Activated T-helper 17 cell treated with anti-CD3 and anti-CD28 coated beads, Interleukin-2, amount 50 U/mL, for 72 hours (primary cell): ENCODE data around the gene FCRL5. TPM values are rescaled to one million over a fixed set of nuclear protein-coding genes. Genes with fewer than 3 reads are reported as not detected.
"Not testable (repeated sequence)": the region's sequence is repeated elsewhere in the genome, so short reads cannot be mapped to it uniquely, and the experiment has no call there.

Experiments
- ATAC-seq: fragments of 150-1000 bp; cut with Tn5 transposase; replicated peaks from 2 replicates; pipeline ENCODE4 v1.10.0; 2021; ENCODE audit warnings: mild to moderate bottlenecking, moderate library complexity
- H3K27ac Mint-ChIP-seq: one replicate; pipeline ENCODE4 v1.8.0; 2022; ENCODE audit warnings: mixed read lengths
- H3K27me3 Mint-ChIP-seq: one replicate; pipeline ENCODE4 v1.8.0; 2022; ENCODE audit warnings: mixed read lengths
- H3K36me3 Mint-ChIP-seq: one replicate; pipeline ENCODE4 v1.8.0; 2022; ENCODE audit warnings: low read depth, mild to moderate bottlenecking, mixed read lengths
- H3K4me1 Mint-ChIP-seq: one replicate; pipeline ENCODE4 v1.8.0; 2022; ENCODE audit warnings: mixed read lengths
- H3K4me3 Mint-ChIP-seq: one replicate; pipeline ENCODE4 v1.8.0; 2022; ENCODE audit warnings: mild to moderate bottlenecking, mixed read lengths
- H3K9me3 Mint-ChIP-seq: one replicate; pipeline ENCODE4 v1.8.0; 2022; ENCODE audit warnings: mixed read lengths
- total RNA-seq, 2 donors: library from RNA; stranded (reverse); gene quantifications; one replicate each; pipeline ENCODE4 v1.2.3, GENCODE V29; 2022

The FCRL5 gene
- total RNA-seq, 2 donors from 2014 or later: not detected

DNA sequence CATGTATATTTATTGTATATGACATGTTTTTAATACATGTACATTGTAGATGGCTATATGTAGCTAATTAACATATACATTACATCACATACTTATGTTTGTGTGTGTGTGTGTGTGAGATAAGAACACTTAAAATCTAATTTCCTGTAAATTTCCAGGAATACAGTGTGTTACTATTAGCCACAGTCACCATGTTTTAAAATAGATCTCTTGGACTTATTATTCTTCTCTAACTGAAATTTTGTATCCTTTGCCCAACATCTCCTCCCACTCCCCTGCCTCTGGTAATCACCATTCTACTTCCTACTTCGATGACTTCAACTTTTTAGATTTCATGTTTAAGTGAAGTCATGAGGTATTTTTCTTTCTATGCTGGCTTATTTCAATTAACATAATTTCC, 64.8 kb downstream of the FCRL5 start:
- Mint-ChIP-seq H3K4me1 (no peaks in the 10 kb centered on the region), H3K36me3 (no peaks in the 10 kb centered on the region), H3K27ac (no peak overlapping the region), H3K9me3 (no peaks in the 10 kb centered on the region), H3K4me3 (no peak overlapping the region), H3K27me3 (peaks cover 17% of the 10 kb centered on the region)
- ATAC-seq: no peak

GRCh38 chr1:157487096-157487495, 65.2 kb downstream of the FCRL5 start:
- H3K27me3 Mint-ChIP-seq: peaks cover 15% of the 10 kb centered on the region
- H3K27ac Mint-ChIP-seq: no peak overlapping the region
- no peak for ATAC-seq
- no peak overlapping the region for H3K4me3 Mint-ChIP-seq
- H3K9me3 Mint-ChIP-seq: no peaks in the 10 kb centered on the region
- H3K4me1 Mint-ChIP-seq: no peaks in the 10 kb centered on the region
- H3K36me3 Mint-ChIP-seq: no peaks in the 10 kb centered on the region

DNA sequence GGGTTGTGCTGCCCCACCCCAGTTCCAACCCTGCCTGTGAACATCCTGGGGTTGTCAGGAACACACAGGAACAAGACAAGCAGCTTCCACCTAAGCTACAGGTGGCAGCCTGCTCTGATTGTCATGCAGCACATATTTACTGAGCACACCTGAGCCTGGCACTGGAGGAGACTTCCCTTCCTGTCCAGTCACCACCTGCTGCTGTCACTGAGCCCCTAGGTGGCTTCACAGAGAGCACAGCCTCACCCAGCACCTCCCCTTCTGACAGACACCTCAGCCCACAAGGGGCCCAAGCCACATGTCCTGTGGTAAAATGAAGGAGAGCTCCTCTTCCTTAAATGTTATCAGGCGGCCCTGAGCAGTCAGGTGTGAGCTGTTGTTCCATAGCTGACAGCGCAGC, 65.9 kb downstream of the FCRL5 start:
- H3K27me3 Mint-ChIP-seq: peaks cover 12% of the 10 kb centered on the region
- H3K9me3 Mint-ChIP-seq, H3K4me3 Mint-ChIP-seq, H3K4me1 Mint-ChIP-seq, H3K36me3 Mint-ChIP-seq, ATAC-seq, H3K27ac Mint-ChIP-seq: not testable (repeated sequence)

- Mint-ChIP-seq H3K4me3 (no peak overlapping the region), H3K27me3 (peaks cover 9% of the 10 kb centered on the region), H3K27ac (no peak overlapping the region), H3K36me3 (no peaks in the 10 kb centered on the region), H3K4me1 (no peaks in the 10 kb centered on the region), H3K9me3 (no peaks in the 10 kb centered on the region)
- ATAC-seq: no peak
These were observed 66.5 kb downstream of the FCRL5 start for GRCh38 chr1:157485793-157486192.

DNA sequence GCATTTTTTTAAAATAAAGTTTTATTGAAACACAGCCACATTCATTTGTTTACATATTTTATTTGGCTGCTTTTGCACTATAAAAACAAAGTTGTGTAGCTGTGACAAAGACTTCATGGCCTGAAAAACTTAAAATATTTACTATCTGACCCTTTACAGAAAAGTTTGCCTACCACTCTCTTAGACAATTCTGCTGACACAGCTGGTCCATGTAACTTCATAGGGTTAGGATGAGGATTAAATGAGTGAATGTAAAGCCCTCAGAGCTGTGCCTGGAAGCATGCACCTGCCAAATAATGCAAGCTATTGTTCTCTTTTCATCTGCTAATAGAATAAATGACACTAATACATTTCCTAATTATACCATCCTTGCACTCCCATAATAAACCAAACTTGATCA, 67.7 kb downstream of the FCRL5 start:
- no peak for ATAC-seq
- Mint-ChIP-seq H3K4me3 (no peak overlapping the region), H3K36me3 (no peaks in the 10 kb centered on the region), H3K9me3 (no peaks in the 10 kb centered on the region), H3K4me1 (no peaks in the 10 kb centered on the region), H3K27me3 (peaks cover 9% of the 10 kb centered on the region), H3K27ac (no peak overlapping the region)

GRCh38 chr1:157483635-157484034, 68.7 kb downstream of the FCRL5 start:
- ATAC-seq: no peak

DNA sequence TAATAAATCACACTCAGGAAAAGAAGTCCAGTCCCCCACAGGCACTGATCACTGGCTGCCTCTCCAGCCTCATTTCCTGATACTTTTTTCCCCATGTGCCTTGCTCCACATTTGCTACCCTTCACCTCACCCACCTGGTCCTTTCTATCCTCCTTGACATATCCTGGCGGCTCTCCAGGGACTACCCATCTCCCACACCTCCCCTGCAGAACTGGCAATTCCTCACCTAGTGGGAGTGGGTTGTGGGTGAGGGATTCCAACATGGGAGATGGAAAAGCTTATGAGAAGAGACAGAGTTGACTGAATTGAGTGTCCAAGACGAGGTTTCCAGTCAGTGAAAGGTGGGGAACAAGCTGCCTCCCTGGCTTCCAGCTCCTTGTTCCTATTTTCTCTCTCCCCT, 69.6 kb downstream of the FCRL5 start:
- Mint-ChIP-seq H3K9me3 (peaks cover 6% of the 10 kb centered on the region), H3K4me1 (no peaks in the 10 kb centered on the region), H3K4me3 (no peak overlapping the region), H3K36me3 (no peaks in the 10 kb centered on the region), H3K27me3 (peaks cover 6% of the 10 kb centered on the region), H3K27ac (no peak overlapping the region)
- ATAC-seq: no peak

More at GRCh38 chr1:157483635-157484034, 68.7 kb downstream of the FCRL5 start:
- H3K27me3 Mint-ChIP-seq: peaks cover 9% of the 10 kb centered on the region
- H3K9me3 Mint-ChIP-seq: no peaks in the 10 kb centered on the region
- no peaks in the 10 kb centered on the region for H3K4me1 Mint-ChIP-seq
- no peak overlapping the region for H3K4me3 Mint-ChIP-seq
- H3K36me3 Mint-ChIP-seq: no peaks in the 10 kb centered on the region
- no peak overlapping the region for H3K27ac Mint-ChIP-seq

GRCh38 chr1:157482174-157482573, 70.1 kb downstream of the FCRL5 start:
- ATAC-seq: no peak
- H3K4me3 Mint-ChIP-seq: no peak overlapping the region
- no peak overlapping the region for H3K27ac Mint-ChIP-seq
- no peaks in the 10 kb centered on the region for H3K4me1 Mint-ChIP-seq
- peaks cover 8% of the 10 kb centered on the region for H3K27me3 Mint-ChIP-seq
- no peaks in the 10 kb centered on the region for H3K36me3 Mint-ChIP-seq
- H3K9me3 Mint-ChIP-seq: peaks cover 6% of the 10 kb centered on the region

GRCh38 chr1:157478030-157478429, 74.3 kb downstream of the FCRL5 start:
- Mint-ChIP-seq H3K27me3 (peaks cover 11% of the 10 kb centered on the region), H3K27ac (no peak overlapping the region), H3K4me1 (no peaks in the 10 kb centered on the region), H3K4me3 (no peak overlapping the region), H3K9me3 (peaks cover 6% of the 10 kb centered on the region), H3K36me3 (no peaks in the 10 kb centered on the region)
- no peak for ATAC-seq

GRCh38 chr1:157477419-157477818, 74.9 kb downstream of the FCRL5 start:
- Mint-ChIP-seq H3K27ac (no peak overlapping the region), H3K4me3 (no peak overlapping the region), H3K4me1 (no peaks in the 10 kb centered on the region), H3K9me3 (peaks cover 6% of the 10 kb centered on the region), H3K27me3 (peaks cover 7% of the 10 kb centered on the region), H3K36me3 (no peaks in the 10 kb centered on the region)
- ATAC-seq: no peak

DNA sequence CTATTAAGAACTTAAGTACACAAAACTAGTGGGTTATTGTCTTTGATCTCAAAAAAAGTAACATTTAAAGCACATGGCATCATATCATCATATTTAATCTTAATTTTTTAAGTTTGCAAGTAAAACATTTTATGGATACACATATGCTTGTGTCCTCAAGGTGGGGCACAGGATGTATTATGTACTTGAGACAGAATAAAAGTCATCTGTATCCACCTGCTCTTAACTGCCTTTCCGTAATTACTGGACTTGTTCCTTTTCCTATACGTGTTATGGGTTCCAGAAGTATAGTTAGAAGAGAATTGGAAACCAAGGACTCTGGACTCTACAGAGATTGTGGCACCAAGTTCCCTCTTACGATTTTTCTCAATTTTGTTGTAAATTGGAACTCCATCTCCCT, 79.4 kb downstream of the FCRL5 start:
- Mint-ChIP-seq H3K27ac (no peak overlapping the region), H3K4me3 (no peak overlapping the region), H3K27me3 (peaks cover 25% of the 10 kb centered on the region), H3K4me1 (no peaks in the 10 kb centered on the region), H3K36me3 (no peaks in the 10 kb centered on the region), H3K9me3 (peaks cover 2% of the 10 kb centered on the region)
- no peak for ATAC-seq

DNA sequence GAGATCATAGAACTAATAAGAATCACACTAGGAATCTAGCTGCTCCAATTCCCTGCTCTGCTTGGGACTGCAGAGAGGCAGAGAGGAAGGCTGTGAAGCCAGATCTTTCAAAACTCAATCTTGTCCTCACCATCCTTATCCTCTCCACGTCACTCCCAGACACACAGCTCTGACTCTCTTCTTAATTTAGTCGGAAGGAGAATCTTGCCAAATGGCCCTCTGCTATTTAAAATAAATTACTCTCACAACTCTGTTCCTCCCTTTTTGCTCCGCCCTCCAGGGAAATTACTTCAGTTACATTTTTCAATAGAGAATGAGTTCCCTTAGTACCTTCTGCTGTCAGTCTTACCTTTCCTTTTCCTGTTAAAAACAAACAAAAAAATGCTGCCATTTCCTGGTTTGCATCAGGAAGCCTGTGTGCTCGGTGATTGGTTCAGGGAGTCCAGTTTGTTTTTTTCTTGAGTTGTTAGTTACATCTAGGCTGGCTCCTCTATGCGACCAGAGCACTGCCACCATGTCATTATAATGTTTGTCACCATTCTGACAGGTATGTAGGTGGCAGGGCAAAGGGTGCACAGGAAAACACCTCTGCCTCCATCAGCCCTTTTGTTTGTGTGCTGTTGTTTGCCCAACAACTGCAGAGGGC, 80.1 kb downstream of the FCRL5 start:
- ATAC-seq: no peak
- Mint-ChIP-seq H3K4me3 (no peak overlapping the region), H3K9me3 (no peaks in the 10 kb centered on the region), H3K4me1 (no peaks in the 10 kb centered on the region), H3K27ac (no peak overlapping the region), H3K27me3 (peaks cover 23% of the 10 kb centered on the region), H3K36me3 (no peaks in the 10 kb centered on the region)

- ATAC-seq: no peak
- H3K9me3 Mint-ChIP-seq: no peaks in the 10 kb centered on the region
- no peak overlapping the region for H3K4me3 Mint-ChIP-seq
- H3K27me3 Mint-ChIP-seq: peaks cover 22% of the 10 kb centered on the region
- H3K4me1 Mint-ChIP-seq: no peaks in the 10 kb centered on the region
- no peak overlapping the region for H3K27ac Mint-ChIP-seq
- no peaks in the 10 kb centered on the region for H3K36me3 Mint-ChIP-seq
These were observed 80.8 kb downstream of the FCRL5 start for GRCh38 chr1:157471531-157471930.

- H3K27me3 Mint-ChIP-seq: peaks cover 20% of the 10 kb centered on the region
- H3K4me1 Mint-ChIP-seq: no peaks in the 10 kb centered on the region
- ATAC-seq: no peak
- no peak overlapping the region for H3K27ac Mint-ChIP-seq
- H3K36me3 Mint-ChIP-seq: no peaks in the 10 kb centered on the region
- H3K4me3 Mint-ChIP-seq: no peak overlapping the region
- no peaks in the 10 kb centered on the region for H3K9me3 Mint-ChIP-seq
These were observed 82.3 kb downstream of the FCRL5 start for GRCh38 chr1:157469752-157470675.

- H3K27ac Mint-ChIP-seq: no peak overlapping the region
- no peaks in the 10 kb centered on the region for H3K4me1 Mint-ChIP-seq
- H3K27me3 Mint-ChIP-seq: peaks cover 20% of the 10 kb centered on the region
- no peaks in the 10 kb centered on the region for H3K36me3 Mint-ChIP-seq
- no peak overlapping the region for H3K4me3 Mint-ChIP-seq
- ATAC-seq: no peak
- no peaks in the 10 kb centered on the region for H3K9me3 Mint-ChIP-seq
These were observed 83.0 kb downstream of the FCRL5 start for GRCh38 chr1:157469300-157469699.
